GM23338 (cell line): ENCODE data around the gene IRX5. TPM values are rescaled to one million over a fixed set of nuclear protein-coding genes. Genes with fewer than 3 reads are reported as not detected.

Source experiments
- ATAC-seq: fragments of 200-7000 bp; cut with Tn5 transposase; 3 replicates; pipeline ENCODE4 v1.9.1; 2020
- DNase-seq: peaks from one replicate; pipeline ENCODE4 v3.0.0-alpha.2; 2015; ENCODE audit warnings: low spot score
- H2AFZ ChIP-seq: fragments of 200-600 bp; sonication (generic); 2 replicates; pipeline ENCODE4 v1.8.0; 2016; ENCODE audit warnings: antibody characterized with exemption, mild to moderate bottlenecking, moderate library complexity
- H3F3A ChIP-seq: fragments of 200-600 bp; sonication (generic); replicated peaks from 2 replicates; pipeline ENCODE4 v1.8.0; 2017; ENCODE audit warnings: antibody characterized with exemption, mixed run types, low read depth
- H3K27ac ChIP-seq: fragments of 200-600 bp; sonication (generic); 2 replicates; pipeline ENCODE4 v1.6.1; 2016; ENCODE audit warnings: low read depth
- H3K27me3 ChIP-seq: fragments of 200-600 bp; sonication (generic); 2 replicates; pipeline ENCODE4 v1.8.0; 2016; ENCODE audit warnings: mild to moderate bottlenecking, mixed run types, moderate library complexity; ENCODE audit not compliant: insufficient read depth
- H3K36me3 ChIP-seq: fragments of 200-600 bp; sonication (generic); 2 replicates; pipeline ENCODE4 v1.8.0; 2016; ENCODE audit warnings: mild to moderate bottlenecking; ENCODE audit not compliant: insufficient read depth
- H3K4me1 ChIP-seq: fragments of 200-600 bp; sonication (generic); 2 replicates; pipeline ENCODE4 v1.8.0; 2016; ENCODE audit warnings: mild to moderate bottlenecking, moderate library complexity; ENCODE audit not compliant: insufficient read depth
- H3K4me2 ChIP-seq: fragments of 200-600 bp; sonication (generic); 2 replicates; pipeline ENCODE4 v1.7.1; 2017; ENCODE audit warnings: mixed run types
- H3K4me3 ChIP-seq: fragments of 200-600 bp; sonication (generic); 2 replicates; pipeline ENCODE4 v1.6.1; 2016; ENCODE audit warnings: mixed run types
- H3K79me2 ChIP-seq: fragments of 200-600 bp; sonication (generic); replicated peaks from 2 replicates; pipeline ENCODE4 v1.8.0; 2017; ENCODE audit warnings: mild to moderate bottlenecking; ENCODE audit not compliant: insufficient read depth
- H3K9me2 ChIP-seq: fragments of 200-600 bp; sonication (generic); 2 replicates; pipeline ENCODE4 v1.8.0; 2017; ENCODE audit not compliant: insufficient read depth
- H4K20me1 ChIP-seq: fragments of 200-600 bp; sonication (generic); replicated peaks from 2 replicates; pipeline ENCODE4 v1.8.0; 2017; ENCODE audit warnings: mild to moderate bottlenecking; ENCODE audit not compliant: insufficient read depth
- H3K27ac Mint-ChIP-seq: 2 replicates; pipeline ENCODE4 v1.8.0; 2020; ENCODE audit warnings: inconsistent platforms, mild to moderate bottlenecking, moderate library complexity, mixed read lengths
- H3K27me3 Mint-ChIP-seq: 3 replicates; pipeline ENCODE4 v1.8.0; 2022; ENCODE audit warnings: low read depth, mild to moderate bottlenecking, moderate library complexity, mixed read lengths, inconsistent platforms; ENCODE audit not compliant: insufficient read depth, poor library complexity
- H3K36me3 Mint-ChIP-seq: 3 replicates; pipeline ENCODE4 v1.8.0; 2021; ENCODE audit warnings: low read depth, mild to moderate bottlenecking, inconsistent platforms, moderate library complexity, mixed read lengths
- H3K4me1 Mint-ChIP-seq: 3 replicates; pipeline ENCODE4 v1.8.0; 2020; ENCODE audit warnings: mild to moderate bottlenecking, inconsistent platforms, mixed read lengths
- H3K4me3 Mint-ChIP-seq: 3 replicates; pipeline ENCODE4 v1.8.0; 2021; ENCODE audit warnings: moderate library complexity, mild to moderate bottlenecking, inconsistent platforms, mixed read lengths
- H3K9me3 Mint-ChIP-seq: 3 replicates; pipeline ENCODE4 v1.8.0; 2020; ENCODE audit warnings: moderate library complexity, mild to moderate bottlenecking, inconsistent platforms, mixed read lengths
- CREB1 ChIP-seq: fragments of 250-450 bp; sonication (Bioruptor Pico); IDR thresholded peaks from 2 replicates; pipeline ENCODE4 v1.5.0; 2020; ENCODE audit warnings: low read depth, mild to moderate bottlenecking, moderate library complexity
- EZH2 ChIP-seq: fragments of 200-600 bp; sonication (generic); IDR thresholded peaks from one replicate; pipeline ENCODE4 v1.8.0; 2017; ENCODE audit warnings: antibody characterized with exemption, mild to moderate bottlenecking, low read depth; ENCODE audit not compliant: unreplicated experiment
- EZH2phosphoT487 ChIP-seq: fragments of 200-600 bp; sonication (generic); IDR thresholded peaks from one replicate; pipeline ENCODE4 v1.8.1; 2018; ENCODE audit warnings: antibody characterized with exemption; ENCODE audit not compliant: unreplicated experiment
- JUNB ChIP-seq: IDR thresholded peaks from one replicate; pipeline ENCODE4 v1.6.1; 2016; ENCODE audit warnings: antibody characterized with exemption; ENCODE audit not compliant: unreplicated experiment
- NANOG ChIP-seq: IDR thresholded peaks from 2 replicates; pipeline ENCODE4 v1.6.1; 2016; ENCODE audit warnings: antibody characterized with exemption, borderline replicate concordance
- POLR2AphosphoS5 ChIP-seq: IDR thresholded peaks from 2 replicates; pipeline ENCODE4 v1.6.1; 2016; ENCODE audit warnings: antibody characterized with exemption, low read depth
- STAT1 ChIP-seq: IDR thresholded peaks from one replicate; pipeline ENCODE4 v1.6.1; 2016; ENCODE audit warnings: antibody characterized with exemption; ENCODE audit not compliant: unreplicated experiment
- ZNF114 ChIP-seq: fragments of 250-450 bp; sonication (Bioruptor Pico); IDR thresholded peaks from 2 replicates; pipeline ENCODE4 v1.5.0; 2020; ENCODE audit warnings: mild to moderate bottlenecking, moderate library complexity
- ZNF331 ChIP-seq: fragments of 250-450 bp; sonication (Bioruptor Pico); IDR thresholded peaks from 2 replicates; pipeline ENCODE4 v1.5.0; 2020; ENCODE audit warnings: low read depth, mild to moderate bottlenecking, moderate library complexity
- polyA plus RNA-seq: library from polyadenylated mRNA; unstranded; fragments of >200 nt; fragmentation: Nextera tagmentation; extraction: Ambion mirVana; gene quantifications from 2 replicates; pipeline ENCODE4 v1.2.1, GENCODE V29; 2016
- total RNA-seq: library from RNA; depleted of rRNA; stranded (reverse); fragments of >200 nt; shearing (Covaris generic); gene quantifications from 2 replicates; pipeline ENCODE4 v1.2.3, GENCODE V29; 2014
- TF ChIP-seq, protein P1 (sequence below): IDR thresholded peaks from 2 replicates; pipeline ENCODE4 v1.6.1; 2016; ENCODE audit warnings: antibody characterized with exemption
- TF ChIP-seq, protein P2 (sequence below), 2 experiments: fragments of 200-600 bp in 1 of 2; sonication (generic) in 1 of 2; conservative IDR thresholded peaks; 2 replicates each; pipeline versions ENCODE4 v1.5.1 to v1.6.1; 2016 to 2017; ENCODE audit warnings: antibody characterized with exemption in 2 of 2, low read depth in 2 of 2, mild to moderate bottlenecking in 2 of 2, moderate library complexity in 1 of 2
- TF ChIP-seq, protein P3 (sequence below): IDR thresholded peaks from one replicate; pipeline ENCODE4 v1.6.1; 2018; ENCODE audit warnings: antibody characterized with exemption; ENCODE audit not compliant: unreplicated experiment
- TF ChIP-seq, protein P4 (sequence below): fragments of 250-450 bp; sonication (Bioruptor Pico); IDR thresholded peaks from 2 replicates; pipeline ENCODE4 v1.5.0; 2020; ENCODE audit warnings: mild to moderate bottlenecking, moderate library complexity

Gene IRX5
- total and polyA plus RNA-seq, 2 experiments from 2014 or later, result 0.07 to 0.39 TPM

DNA sequence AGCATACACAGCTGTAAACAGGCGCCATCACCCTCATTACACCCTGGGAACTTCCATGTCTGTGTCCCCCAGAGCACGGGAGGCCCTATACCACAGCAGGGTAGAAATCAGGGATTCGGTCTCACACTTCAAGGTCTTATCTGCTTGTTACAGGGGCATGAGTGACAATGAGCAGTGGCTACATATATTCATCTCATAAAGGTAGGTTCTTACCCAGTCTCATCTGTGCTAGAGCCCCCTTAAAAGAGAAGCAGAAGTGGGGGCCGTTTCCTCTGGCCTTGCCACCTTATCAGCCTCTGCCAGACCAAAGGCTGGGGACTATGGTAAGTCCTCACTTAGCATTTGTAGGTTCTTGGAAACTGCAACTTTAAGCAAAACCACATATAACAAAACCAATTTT is 46.5 kb downstream of the IRX5 start:
- H3F3A ChIP-seq, result no peaks in the 10 kb centered on the region
- DNase-seq (no peak), ATAC-seq (no peak)
- H3K27ac ChIP-seq, result no peak overlapping the region
- Mint-ChIP-seq H3K9me3 (no peaks in the 10 kb centered on the region), H3K27me3 (peaks cover 3% of the 10 kb centered on the region), H3K36me3 (no peaks in the 10 kb centered on the region), H3K4me1 (peaks cover 4% of the 10 kb centered on the region; the same call in 2 of the 3 replicates), H3K4me3 (no peak overlapping the region), H3K27ac (no peak overlapping the region)
- H3K4me3 ChIP-seq, result no peak overlapping the region
- no peak overlapping the region for H3K4me2 ChIP-seq
- H2AFZ ChIP-seq, result no peak overlapping the region
- no peaks in the 10 kb centered on the region for H3K79me2 ChIP-seq
- no peaks in the 10 kb centered on the region for H3K27me3 ChIP-seq
- no peaks in the 10 kb centered on the region for H3K36me3 ChIP-seq
- TF ChIP-seq, protein P1, sequence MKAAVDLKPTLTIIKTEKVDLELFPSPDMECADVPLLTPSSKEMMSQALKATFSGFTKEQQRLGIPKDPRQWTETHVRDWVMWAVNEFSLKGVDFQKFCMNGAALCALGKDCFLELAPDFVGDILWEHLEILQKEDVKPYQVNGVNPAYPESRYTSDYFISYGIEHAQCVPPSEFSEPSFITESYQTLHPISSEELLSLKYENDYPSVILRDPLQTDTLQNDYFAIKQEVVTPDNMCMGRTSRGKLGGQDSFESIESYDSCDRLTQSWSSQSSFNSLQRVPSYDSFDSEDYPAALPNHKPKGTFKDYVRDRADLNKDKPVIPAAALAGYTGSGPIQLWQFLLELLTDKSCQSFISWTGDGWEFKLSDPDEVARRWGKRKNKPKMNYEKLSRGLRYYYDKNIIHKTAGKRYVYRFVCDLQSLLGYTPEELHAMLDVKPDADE, result no peak
- TF ChIP-seq, protein P2, sequence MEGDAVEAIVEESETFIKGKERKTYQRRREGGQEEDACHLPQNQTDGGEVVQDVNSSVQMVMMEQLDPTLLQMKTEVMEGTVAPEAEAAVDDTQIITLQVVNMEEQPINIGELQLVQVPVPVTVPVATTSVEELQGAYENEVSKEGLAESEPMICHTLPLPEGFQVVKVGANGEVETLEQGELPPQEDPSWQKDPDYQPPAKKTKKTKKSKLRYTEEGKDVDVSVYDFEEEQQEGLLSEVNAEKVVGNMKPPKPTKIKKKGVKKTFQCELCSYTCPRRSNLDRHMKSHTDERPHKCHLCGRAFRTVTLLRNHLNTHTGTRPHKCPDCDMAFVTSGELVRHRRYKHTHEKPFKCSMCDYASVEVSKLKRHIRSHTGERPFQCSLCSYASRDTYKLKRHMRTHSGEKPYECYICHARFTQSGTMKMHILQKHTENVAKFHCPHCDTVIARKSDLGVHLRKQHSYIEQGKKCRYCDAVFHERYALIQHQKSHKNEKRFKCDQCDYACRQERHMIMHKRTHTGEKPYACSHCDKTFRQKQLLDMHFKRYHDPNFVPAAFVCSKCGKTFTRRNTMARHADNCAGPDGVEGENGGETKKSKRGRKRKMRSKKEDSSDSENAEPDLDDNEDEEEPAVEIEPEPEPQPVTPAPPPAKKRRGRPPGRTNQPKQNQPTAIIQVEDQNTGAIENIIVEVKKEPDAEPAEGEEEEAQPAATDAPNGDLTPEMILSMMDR (conservative IDR thresholded peaks at IDR 0.05; ENCODE audit: low read depth in 2 of 2), result no peak
- TF ChIP-seq EZH2 (no peak), JUNB (no peak), POLR2AphosphoS5 (no peak), EZH2phosphoT487 (no peak), ZNF114 (no peak), CREB1 (CRISPR knock-in tag) (no peak), STAT1 (no peak), ZNF331 (CRISPR knock-in tag) (no peak), NANOG (no peak)
- TF ChIP-seq, protein P3, sequence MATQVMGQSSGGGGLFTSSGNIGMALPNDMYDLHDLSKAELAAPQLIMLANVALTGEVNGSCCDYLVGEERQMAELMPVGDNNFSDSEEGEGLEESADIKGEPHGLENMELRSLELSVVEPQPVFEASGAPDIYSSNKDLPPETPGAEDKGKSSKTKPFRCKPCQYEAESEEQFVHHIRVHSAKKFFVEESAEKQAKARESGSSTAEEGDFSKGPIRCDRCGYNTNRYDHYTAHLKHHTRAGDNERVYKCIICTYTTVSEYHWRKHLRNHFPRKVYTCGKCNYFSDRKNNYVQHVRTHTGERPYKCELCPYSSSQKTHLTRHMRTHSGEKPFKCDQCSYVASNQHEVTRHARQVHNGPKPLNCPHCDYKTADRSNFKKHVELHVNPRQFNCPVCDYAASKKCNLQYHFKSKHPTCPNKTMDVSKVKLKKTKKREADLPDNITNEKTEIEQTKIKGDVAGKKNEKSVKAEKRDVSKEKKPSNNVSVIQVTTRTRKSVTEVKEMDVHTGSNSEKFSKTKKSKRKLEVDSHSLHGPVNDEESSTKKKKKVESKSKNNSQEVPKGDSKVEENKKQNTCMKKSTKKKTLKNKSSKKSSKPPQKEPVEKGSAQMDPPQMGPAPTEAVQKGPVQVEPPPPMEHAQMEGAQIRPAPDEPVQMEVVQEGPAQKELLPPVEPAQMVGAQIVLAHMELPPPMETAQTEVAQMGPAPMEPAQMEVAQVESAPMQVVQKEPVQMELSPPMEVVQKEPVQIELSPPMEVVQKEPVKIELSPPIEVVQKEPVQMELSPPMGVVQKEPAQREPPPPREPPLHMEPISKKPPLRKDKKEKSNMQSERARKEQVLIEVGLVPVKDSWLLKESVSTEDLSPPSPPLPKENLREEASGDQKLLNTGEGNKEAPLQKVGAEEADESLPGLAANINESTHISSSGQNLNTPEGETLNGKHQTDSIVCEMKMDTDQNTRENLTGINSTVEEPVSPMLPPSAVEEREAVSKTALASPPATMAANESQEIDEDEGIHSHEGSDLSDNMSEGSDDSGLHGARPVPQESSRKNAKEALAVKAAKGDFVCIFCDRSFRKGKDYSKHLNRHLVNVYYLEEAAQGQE, result no peak
- TF ChIP-seq, protein P4, sequence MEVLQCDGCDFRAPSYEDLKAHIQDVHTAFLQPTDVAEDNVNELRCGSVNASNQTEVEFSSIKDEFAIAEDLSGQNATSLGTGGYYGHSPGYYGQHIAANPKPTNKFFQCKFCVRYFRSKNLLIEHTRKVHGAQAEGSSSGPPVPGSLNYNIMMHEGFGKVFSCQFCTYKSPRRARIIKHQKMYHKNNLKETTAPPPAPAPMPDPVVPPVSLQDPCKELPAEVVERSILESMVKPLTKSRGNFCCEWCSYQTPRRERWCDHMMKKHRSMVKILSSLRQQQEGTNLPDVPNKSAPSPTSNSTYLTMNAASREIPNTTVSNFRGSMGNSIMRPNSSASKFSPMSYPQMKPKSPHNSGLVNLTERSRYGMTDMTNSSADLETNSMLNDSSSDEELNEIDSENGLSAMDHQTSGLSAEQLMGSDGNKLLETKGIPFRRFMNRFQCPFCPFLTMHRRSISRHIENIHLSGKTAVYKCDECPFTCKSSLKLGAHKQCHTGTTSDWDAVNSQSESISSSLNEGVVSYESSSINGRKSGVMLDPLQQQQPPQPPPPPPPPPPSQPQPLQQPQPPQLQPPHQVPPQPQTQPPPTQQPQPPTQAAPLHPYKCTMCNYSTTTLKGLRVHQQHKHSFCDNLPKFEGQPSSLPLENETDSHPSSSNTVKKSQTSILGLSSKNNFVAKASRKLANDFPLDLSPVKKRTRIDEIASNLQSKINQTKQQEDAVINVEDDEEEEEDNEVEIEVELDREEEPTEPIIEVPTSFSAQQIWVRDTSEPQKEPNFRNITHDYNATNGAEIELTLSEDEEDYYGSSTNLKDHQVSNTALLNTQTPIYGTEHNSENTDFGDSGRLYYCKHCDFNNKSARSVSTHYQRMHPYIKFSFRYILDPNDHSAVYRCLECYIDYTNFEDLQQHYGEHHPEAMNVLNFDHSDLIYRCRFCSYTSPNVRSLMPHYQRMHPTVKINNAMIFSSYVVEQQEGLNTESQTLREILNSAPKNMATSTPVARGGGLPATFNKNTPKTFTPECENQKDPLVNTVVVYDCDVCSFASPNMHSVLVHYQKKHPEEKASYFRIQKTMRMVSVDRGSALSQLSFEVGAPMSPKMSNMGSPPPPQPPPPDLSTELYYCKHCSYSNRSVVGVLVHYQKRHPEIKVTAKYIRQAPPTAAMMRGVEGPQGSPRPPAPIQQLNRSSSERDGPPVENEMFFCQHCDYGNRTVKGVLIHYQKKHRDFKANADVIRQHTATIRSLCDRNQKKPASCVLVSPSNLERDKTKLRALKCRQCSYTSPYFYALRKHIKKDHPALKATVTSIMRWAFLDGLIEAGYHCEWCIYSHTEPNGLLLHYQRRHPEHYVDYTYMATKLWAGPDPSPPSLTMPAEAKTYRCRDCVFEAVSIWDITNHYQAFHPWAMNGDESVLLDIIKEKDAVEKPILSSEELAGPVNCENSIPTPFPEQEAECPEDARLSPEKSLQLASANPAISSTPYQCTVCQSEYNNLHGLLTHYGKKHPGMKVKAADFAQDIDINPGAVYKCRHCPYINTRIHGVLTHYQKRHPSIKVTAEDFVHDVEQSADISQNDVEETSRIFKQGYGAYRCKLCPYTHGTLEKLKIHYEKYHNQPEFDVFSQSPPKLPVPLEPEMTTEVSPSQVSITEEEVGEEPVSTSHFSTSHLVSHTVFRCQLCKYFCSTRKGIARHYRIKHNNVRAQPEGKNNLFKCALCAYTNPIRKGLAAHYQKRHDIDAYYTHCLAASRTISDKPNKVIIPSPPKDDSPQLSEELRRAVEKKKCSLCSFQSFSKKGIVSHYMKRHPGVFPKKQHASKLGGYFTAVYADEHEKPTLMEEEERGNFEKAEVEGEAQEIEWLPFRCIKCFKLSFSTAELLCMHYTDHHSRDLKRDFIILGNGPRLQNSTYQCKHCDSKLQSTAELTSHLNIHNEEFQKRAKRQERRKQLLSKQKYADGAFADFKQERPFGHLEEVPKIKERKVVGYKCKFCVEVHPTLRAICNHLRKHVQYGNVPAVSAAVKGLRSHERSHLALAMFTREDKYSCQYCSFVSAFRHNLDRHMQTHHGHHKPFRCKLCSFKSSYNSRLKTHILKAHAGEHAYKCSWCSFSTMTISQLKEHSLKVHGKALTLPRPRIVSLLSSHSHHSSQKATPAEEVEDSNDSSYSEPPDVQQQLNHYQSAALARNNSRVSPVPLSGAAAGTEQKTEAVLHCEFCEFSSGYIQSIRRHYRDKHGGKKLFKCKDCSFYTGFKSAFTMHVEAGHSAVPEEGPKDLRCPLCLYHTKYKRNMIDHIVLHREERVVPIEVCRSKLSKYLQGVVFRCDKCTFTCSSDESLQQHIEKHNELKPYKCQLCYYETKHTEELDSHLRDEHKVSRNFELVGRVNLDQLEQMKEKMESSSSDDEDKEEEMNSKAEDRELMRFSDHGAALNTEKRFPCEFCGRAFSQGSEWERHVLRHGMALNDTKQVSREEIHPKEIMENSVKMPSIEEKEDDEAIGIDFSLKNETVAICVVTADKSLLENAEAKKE (CRISPR knock-in tag), result no peak
- H3K4me1 ChIP-seq, result no peaks in the 10 kb centered on the region
- H4K20me1 ChIP-seq, result no peaks in the 10 kb centered on the region
- H3K9me2 ChIP-seq, result peaks cover 10% of the 10 kb centered on the region; the same call in 1 of the 2 replicates
